ENCODE measurements around the gene CD320. TPM values are rescaled to one million over a fixed set of nuclear protein-coding genes. Genes with fewer than 3 reads are reported as not detected.
"Not testable (repeated sequence)": the region's sequence is repeated elsewhere in the genome, so short reads cannot be mapped to it uniquely, and the experiment has no call there.

CD320 gene
- total RNA-seq, 6 donors from 2014 or later = 10.5 to 54.0 (median 27.3) TPM

DNA sequence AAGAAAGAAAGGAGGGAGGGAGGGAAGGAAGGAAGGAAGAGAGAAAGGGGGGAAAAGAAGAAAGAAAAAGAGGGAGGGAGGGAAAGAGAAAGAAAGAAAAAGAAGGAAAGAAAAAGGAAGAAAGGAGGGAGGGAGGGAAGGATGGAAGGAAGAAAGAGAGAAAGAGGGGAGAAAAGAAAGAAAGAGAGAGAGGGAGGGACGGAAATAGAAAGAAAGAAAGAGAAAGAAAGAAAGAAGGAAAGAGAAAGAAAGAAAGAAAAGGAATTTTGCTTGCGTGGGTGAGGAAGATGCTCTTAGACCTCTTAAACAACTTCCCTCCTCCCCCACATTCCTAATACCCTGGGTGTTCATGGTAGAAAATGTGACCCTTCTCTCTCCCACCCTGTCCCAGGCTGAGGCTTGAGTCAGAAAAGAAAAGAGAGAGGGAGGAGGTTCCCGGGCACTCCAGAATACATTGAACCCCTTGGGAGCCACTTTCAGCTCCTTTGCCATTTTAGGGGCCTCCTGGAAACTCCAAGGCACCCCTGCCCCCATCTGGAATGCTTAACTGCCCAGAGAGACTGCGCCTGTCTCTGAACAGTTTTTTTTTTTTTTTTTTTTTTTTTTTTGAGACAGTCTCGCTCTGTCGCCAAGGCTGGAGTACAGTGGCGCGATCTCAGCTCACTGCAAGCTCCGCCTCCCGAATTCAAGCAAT is 44.1 kb upstream of the CD320 start:
- Histone ChIP-seq H3K27ac (peak overlapping the region in 1 of 4 donors; percentile 13), H3K36me3 (no peaks in the 10 kb centered on the region), H3K4me1 (peaks cover 20 to 41% (median 34%) of the 10 kb centered on the region in 4 donors), H3K9me3 (peaks cover 0 to 4% (median 0%) of the 10 kb centered on the region in 4 donors), H3K4me3 (peak overlapping the region in 1 of 4 donors; percentile 9), H3K27me3 (no peaks in the 10 kb centered on the region)
- TF ChIP-seq EP300 (IDR thresholded peaks at IDR 0.05) = no peak
- TF ChIP-seq POLR2AphosphoS5 (IDR thresholded peaks at IDR 0.05) = no peak
- TF ChIP-seq, protein P1, sequence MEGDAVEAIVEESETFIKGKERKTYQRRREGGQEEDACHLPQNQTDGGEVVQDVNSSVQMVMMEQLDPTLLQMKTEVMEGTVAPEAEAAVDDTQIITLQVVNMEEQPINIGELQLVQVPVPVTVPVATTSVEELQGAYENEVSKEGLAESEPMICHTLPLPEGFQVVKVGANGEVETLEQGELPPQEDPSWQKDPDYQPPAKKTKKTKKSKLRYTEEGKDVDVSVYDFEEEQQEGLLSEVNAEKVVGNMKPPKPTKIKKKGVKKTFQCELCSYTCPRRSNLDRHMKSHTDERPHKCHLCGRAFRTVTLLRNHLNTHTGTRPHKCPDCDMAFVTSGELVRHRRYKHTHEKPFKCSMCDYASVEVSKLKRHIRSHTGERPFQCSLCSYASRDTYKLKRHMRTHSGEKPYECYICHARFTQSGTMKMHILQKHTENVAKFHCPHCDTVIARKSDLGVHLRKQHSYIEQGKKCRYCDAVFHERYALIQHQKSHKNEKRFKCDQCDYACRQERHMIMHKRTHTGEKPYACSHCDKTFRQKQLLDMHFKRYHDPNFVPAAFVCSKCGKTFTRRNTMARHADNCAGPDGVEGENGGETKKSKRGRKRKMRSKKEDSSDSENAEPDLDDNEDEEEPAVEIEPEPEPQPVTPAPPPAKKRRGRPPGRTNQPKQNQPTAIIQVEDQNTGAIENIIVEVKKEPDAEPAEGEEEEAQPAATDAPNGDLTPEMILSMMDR (IDR thresholded peaks at IDR 0.05) = no peak
- no peak for TF ChIP-seq POLR2A (IDR thresholded peaks at IDR 0.05)
- DNase-seq (no peak), ATAC-seq (ENCODE audit: low FRiP score in 2 of 2) (peak in 1 of 2 donors; percentile 32)
- 28 to 50% methylated on average over 10 of the region's 10 CpGs for WGBS, 2 donors

DNA sequence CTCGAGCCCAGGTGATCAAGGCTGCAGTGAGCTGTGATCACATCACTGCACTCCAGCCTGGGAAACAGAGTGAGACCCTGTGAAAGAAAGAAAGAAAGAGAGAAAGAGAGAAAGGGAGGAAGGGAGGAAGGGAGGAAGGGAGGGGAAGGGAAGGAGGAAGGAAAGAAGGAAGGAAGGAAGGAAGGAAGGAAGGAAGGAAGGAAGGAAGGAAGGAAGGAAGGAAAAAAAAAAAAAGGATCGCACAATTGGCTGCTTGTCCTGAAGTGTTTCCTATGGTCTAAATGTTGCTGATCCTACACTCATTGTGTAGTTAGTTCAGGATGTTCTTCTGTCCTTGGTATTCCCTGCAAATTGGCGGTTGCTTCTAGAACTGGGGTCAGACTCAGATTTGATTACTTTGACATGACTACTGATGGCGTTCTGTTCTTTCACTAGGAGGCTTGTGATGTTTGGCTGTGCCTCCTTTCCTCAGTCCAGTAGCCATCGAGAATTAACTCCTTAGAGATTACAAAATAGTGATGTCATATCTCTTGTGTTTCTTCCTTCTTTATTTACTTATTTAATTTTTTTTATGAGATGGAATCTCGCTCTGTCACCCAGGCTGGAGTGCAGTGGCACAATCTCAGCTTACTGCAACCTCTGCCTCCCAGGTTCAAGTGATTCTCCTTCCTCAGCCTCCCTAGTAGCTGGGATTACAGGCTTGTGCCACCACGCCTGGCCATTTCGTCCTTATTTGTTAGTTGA is 41.6 kb upstream of the CD320 start:
- peaks cover 13 to 28% (median 23%) of the 10 kb centered on the region in 4 donors for H3K4me1 ChIP-seq
- H3K4me3 ChIP-seq; H3K27me3 ChIP-seq; ATAC-seq (ENCODE audit: low FRiP score in 2 of 2); DNase-seq; H3K9me3 ChIP-seq; H3K27ac ChIP-seq; H3K36me3 ChIP-seq: not testable (repeated sequence)
- WGBS, 2 donors = 64 to 67% methylated on average over 8 of the region's 8 CpGs

GRCh38 chr19:8343483-8343844 is 35.3 kb upstream of the CD320 start:
- Histone ChIP-seq H3K4me3 (peak overlapping the region in 3 of 4 donors; percentile 64 to 69 (median 64)), H3K9me3 (no peaks in the 10 kb centered on the region), H3K27ac (peak overlapping the region in 3 of 4 donors; percentile 93 to 98 (median 95)), H3K36me3 (no peaks in the 10 kb centered on the region), H3K4me1 (peaks cover 19 to 42% (median 20%) of the 10 kb centered on the region in 4 donors), H3K27me3 (no peaks in the 10 kb centered on the region)
- DNase-seq (no peak), ATAC-seq (ENCODE audit: low FRiP score in 2 of 2) (no peak)
- 43 to 50% methylated on average over 9 to 11 of the region's 11 CpGs for WGBS, 2 donors
- no peak for TF ChIP-seq POLR2A (IDR thresholded peaks at IDR 0.05)
- TF ChIP-seq, protein P1 (IDR thresholded peaks at IDR 0.05) = no peak

DNA sequence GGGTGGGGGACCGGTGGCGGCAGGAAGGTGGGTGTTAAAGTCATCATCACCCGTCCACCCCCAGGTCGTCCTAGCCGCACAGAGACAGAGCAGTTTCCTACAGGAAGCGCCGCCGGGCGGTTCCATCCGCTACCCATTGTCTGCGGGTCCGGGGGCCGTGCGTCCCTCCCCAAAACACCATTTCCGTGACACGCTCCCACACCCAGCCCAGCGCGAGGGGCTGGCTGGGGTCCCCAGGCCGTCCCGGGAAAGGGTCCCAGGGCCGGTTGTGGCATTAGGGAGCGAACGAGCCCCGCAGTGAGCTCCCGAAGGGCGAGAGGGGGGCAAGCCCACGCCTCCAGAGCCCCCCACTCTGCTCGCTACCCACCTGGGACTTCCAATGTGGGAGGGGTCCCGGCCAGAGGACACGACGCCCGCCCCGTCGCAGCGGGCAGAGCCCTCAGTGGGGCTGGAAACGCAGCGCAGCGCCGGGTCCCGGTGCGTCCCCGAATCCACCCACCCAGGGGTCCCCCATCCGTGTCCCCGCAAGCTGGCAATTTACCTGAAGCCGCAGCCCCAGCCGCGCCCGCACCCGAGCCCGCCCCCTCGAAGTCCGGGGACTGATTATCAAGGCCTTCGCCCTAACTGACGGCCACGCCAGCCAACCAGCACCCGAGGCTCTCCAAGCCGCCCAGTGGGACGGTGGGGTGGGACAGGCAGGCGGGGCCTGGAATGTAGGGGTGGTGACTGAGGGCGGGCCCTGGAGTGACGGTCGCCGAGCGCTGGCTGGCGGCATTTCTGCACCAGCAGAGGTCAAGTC is 34.7 kb upstream of the CD320 start, which contains the start of gene KANK3:
Gene KANK3 (minus strand): TSS at position 579 of the 799 bp plus-strand sequence. CDS start 5,434 bp downstream, outside the sequence.
- H3K4me3 ChIP-seq = peak within 1 kb of the TSS; percentile 56 to 69 (median 64)
- no peaks in the 10 kb centered on the region for H3K36me3 ChIP-seq
- ATAC-seq (ENCODE audit: low FRiP score in 2 of 2) (peak; percentile 98), DNase-seq (peak; percentile 98)
- no peaks in the 10 kb centered on the region for H3K9me3 ChIP-seq
- H3K27ac ChIP-seq = peak within 1 kb of the TSS; percentile 93 to 98 (median 96)
- H3K4me1 ChIP-seq = peaks cover 19 to 43% (median 26%) of the 10 kb centered on the region in 4 donors
- WGBS, 2 donors = 1 to 8% methylated on average over 16 to 24 of the region's 65 CpGs
- TF ChIP-seq POLR2A (IDR thresholded peaks at IDR 0.05) (peak; percentile 72 to 90 (median 82)), EP300 (IDR thresholded peaks at IDR 0.05) (no peak), POLR2AphosphoS5 (IDR thresholded peaks at IDR 0.05) (peak; percentile 72 to 95)
- TF ChIP-seq, protein P1 (IDR thresholded peaks at IDR 0.05) = peak in 4 of 6 experiments; percentile 10 to 43 (median 32)
- H3K27me3 ChIP-seq = no peaks in the 10 kb centered on the region

- peak in 1 of 2 donors; percentile 5 for TF ChIP-seq POLR2AphosphoS5 (IDR thresholded peaks at IDR 0.05)
- TF ChIP-seq EP300 (IDR thresholded peaks at IDR 0.05) = no peak
- TF ChIP-seq POLR2A (IDR thresholded peaks at IDR 0.05) = no peak
- TF ChIP-seq, protein P1 (IDR thresholded peaks at IDR 0.05) = no peak
- peak; percentile 4 to 9 for ATAC-seq (ENCODE audit: low FRiP score in 2 of 2)
- Histone ChIP-seq H3K4me3 (peak overlapping the region; percentile 56 to 69 (median 64)), H3K27ac (peak overlapping the region; percentile 93 to 98 (median 96)), H3K36me3 (no peaks in the 10 kb centered on the region), H3K4me1 (peaks cover 19 to 43% (median 29%) of the 10 kb centered on the region in 4 donors), H3K9me3 (no peaks in the 10 kb centered on the region), H3K27me3 (no peaks in the 10 kb centered on the region)
- 38 to 49% methylated on average over 6 to 14 of the region's 14 CpGs for WGBS, 2 donors
- DNase-seq = no peak
These were observed 34.1 kb upstream of the CD320 start for GRCh38 chr19:8342316-8342683.

DNA sequence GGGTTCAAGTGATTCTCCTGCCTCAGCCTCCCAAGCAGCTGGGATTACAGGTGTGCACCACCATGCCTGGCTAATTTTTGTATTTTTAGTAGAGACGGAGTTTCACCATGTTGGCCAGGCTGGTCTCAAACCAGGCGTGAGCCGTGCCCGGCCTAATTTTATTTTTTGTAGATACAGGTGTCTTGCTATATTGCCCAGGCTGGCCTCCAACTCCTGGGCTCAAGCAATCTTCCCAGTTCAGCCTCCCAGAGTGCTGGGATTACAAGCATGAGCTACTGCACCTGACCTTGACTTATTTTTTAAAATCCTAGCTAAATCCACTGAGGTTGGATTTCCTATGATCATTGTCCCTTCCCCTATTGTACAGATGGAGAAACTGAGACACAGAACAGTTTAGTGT is 33.3 kb upstream of the CD320 start:
- H3K27me3 ChIP-seq = not testable (repeated sequence)
- H3K4me3 ChIP-seq = peak overlapping the region in 3 of 4 donors; percentile 64 to 69 (median 64)
- 81 to 98% methylated on average over 4 of the region's 4 CpGs for WGBS, 2 donors

More for the DNA sequence above, 33.3 kb upstream of the CD320 start:
- not testable (repeated sequence) for H3K9me3 ChIP-seq; H3K36me3 ChIP-seq; DNase-seq; ATAC-seq (ENCODE audit: low FRiP score in 2 of 2)
- H3K4me1 ChIP-seq = peaks cover 19 to 48% (median 32%) of the 10 kb centered on the region in 4 donors
- H3K27ac ChIP-seq = peak overlapping the region; percentile 93 to 98 (median 96)
